SK-N-SH (cell line): Measurements from ENCODE around the gene SLC16A11.

ENCODE experiments used
- CTCF ChIP-seq: fragments of 200-600 bp; sonication (generic); IDR thresholded peaks from 2 replicates; pipeline ENCODE4 v1.6.1; 2017; ENCODE audit warnings: antibody characterized with exemption, mild to moderate bottlenecking, moderate library complexity
- ELF1 ChIP-seq: IDR thresholded peaks from 2 replicates; pipeline ENCODE4 v1.4.0; 2012
- EP300 ChIP-seq, 2 experiments: IDR thresholded peaks; 2 replicates each; pipeline versions ENCODE4 v1.4.0 to v1.6.1; 2012; ENCODE audit warnings: borderline replicate concordance in 1 of 2, low read depth in 1 of 2, low read length in 1 of 2
- MAX ChIP-seq: IDR thresholded peaks from 2 replicates; pipeline ENCODE4 v1.4.0; 2012; ENCODE audit warnings: low read depth
- POLR2AphosphoS5 ChIP-seq: IDR thresholded peaks from 2 replicates; pipeline ENCODE4 v1.6.1; 2012; ENCODE audit warnings: low read depth, low read length
- RAD21 ChIP-seq: IDR thresholded peaks from 2 replicates; pipeline ENCODE4 v1.6.1; 2012; ENCODE audit warnings: mild to moderate bottlenecking, low read length
- RCOR1 ChIP-seq: fragments of 150-350 bp; IDR thresholded peaks from 2 replicates; pipeline ENCODE4 v1.6.1; 2017; ENCODE audit warnings: antibody characterized with exemption, low read length
- REST ChIP-seq: IDR thresholded peaks from 2 replicates; pipeline ENCODE4 v1.6.1; 2012; ENCODE audit warnings: mild to moderate bottlenecking, low read depth, low read length, moderate library complexity
- RXRA ChIP-seq: IDR thresholded peaks from 2 replicates; pipeline ENCODE4 v1.4.0; 2012; ENCODE audit warnings: low read depth, mild to moderate bottlenecking, borderline replicate concordance
- TAF1 ChIP-seq: IDR thresholded peaks from 2 replicates; pipeline ENCODE4 v1.6.1; 2012; ENCODE audit warnings: low read depth, mild to moderate bottlenecking, low read length, moderate library complexity, borderline replicate concordance
- TCF12 ChIP-seq: IDR thresholded peaks from 2 replicates; pipeline ENCODE4 v1.4.0; 2012
- USF1 ChIP-seq: IDR thresholded peaks from 2 replicates; pipeline ENCODE4 v1.4.0; 2012; ENCODE audit warnings: low read depth, borderline replicate concordance
- YY1 ChIP-seq: IDR thresholded peaks from 2 replicates; pipeline ENCODE4 v1.4.0; 2012; ENCODE audit warnings: low read depth, mild to moderate bottlenecking

GRCh38 chr17:7084088-7084487 lies 40.2 kb upstream of the SLC16A11 start:
- TF ChIP-seq TCF12 (no peak), MAX (no peak), EP300 (IDR thresholded peaks at IDR 0.05; ENCODE audit: borderline replicate concordance in 1 of 2, low read depth in 1 of 2, low read length in 1 of 2) (no peak), ELF1 (no peak), CTCF (no peak), TAF1 (no peak), RCOR1 (no peak), RAD21 (no peak), USF1 (no peak), POLR2AphosphoS5 (no peak), REST (no peak), RXRA (no peak), YY1 (no peak)
